Cardiac muscle cell (in vitro differentiated cells and primary cell): ENCODE data around the gene C20orf204. TPM values are rescaled to one million over a fixed set of nuclear protein-coding genes. Genes with fewer than 3 reads are reported as not detected.

Experiments used
- DNase-seq, 2 donors: peaks; one replicate each; pipeline versions ENCODE4 v3.0.0 to v3.0.0-alpha.2; 2010 to 2017; ENCODE audit warnings: low read depth in 1 of 2, low spot score in 1 of 2
- H3K27ac ChIP-seq: fragments of 200-600 bp; sonication (generic); 2 replicates; pipeline ENCODE4 v1.5.1; 2016
- H3K27me3 ChIP-seq: fragments of 200-600 bp; sonication (generic); 2 replicates; pipeline ENCODE4 v1.6.0; 2016; ENCODE audit warnings: control low read depth
- H3K36me3 ChIP-seq: fragments of 200-600 bp; sonication (generic); 2 replicates; pipeline ENCODE4 v1.5.1; 2016; ENCODE audit warnings: control low read depth
- H3K4me1 ChIP-seq: fragments of 200-600 bp; sonication (generic); 2 replicates; pipeline ENCODE4 v1.8.1; 2017; ENCODE audit warnings: low read depth, mild to moderate bottlenecking, mixed run types
- H3K4me3 ChIP-seq: fragments of 200-600 bp; sonication (generic); 2 replicates; pipeline ENCODE4 v1.5.1; 2016; ENCODE audit warnings: mild to moderate bottlenecking
- H3K9me3 ChIP-seq: fragments of 200-600 bp; sonication (generic); 2 replicates; pipeline ENCODE4 v1.5.1; 2017; ENCODE audit warnings: low read depth, mild to moderate bottlenecking, control low read depth
- CTCF ChIP-seq: IDR thresholded peaks from 2 replicates; pipeline ENCODE4 v1.5.1; 2012; ENCODE audit warnings: low read depth, mild to moderate bottlenecking, low read length
- polyA plus RNA-seq: library from polyadenylated mRNA; unstranded; fragments of >200 nt; fragmentation: Nextera tagmentation; extraction: Ambion mirVana; gene quantifications from 2 replicates; pipeline ENCODE4 v1.2.1, GENCODE V29; 2016
- total RNA-seq: library from RNA; depleted of rRNA; stranded (reverse); fragments of >200 nt; gene quantifications from 2 replicates; pipeline ENCODE4 v1.2.3, GENCODE V29; 2016

The C20orf204 gene
- total and polyA plus RNA-seq, 2 experiments from 2014 or later: 0.76 to 2.2 TPM

GRCh38 chr20:64025101-64025825 is 10.7 kb upstream of the C20orf204 start:
- H3K36me3 ChIP-seq: peaks cover 54% of the 10 kb centered on the region

GRCh38 chr20:64025826-64026412 is 10.1 kb upstream of the C20orf204 start:
- Histone ChIP-seq H3K9me3 (no peaks in the 10 kb centered on the region), H3K27ac (no peak overlapping the region), H3K27me3 (no peaks in the 10 kb centered on the region), H3K4me1 (no peaks in the 10 kb centered on the region), H3K36me3 (peaks cover 56% of the 10 kb centered on the region), H3K4me3 (no peak overlapping the region)
- no peak for DNase-seq
- TF ChIP-seq CTCF: no peak

More at GRCh38 chr20:64025101-64025825, 10.7 kb upstream of the C20orf204 start:
- H3K4me1 ChIP-seq: no peaks in the 10 kb centered on the region
- no peaks in the 10 kb centered on the region for H3K9me3 ChIP-seq
- H3K27ac ChIP-seq: no peak overlapping the region
- TF ChIP-seq CTCF: no peak
- no peaks in the 10 kb centered on the region for H3K27me3 ChIP-seq
- no peak overlapping the region for H3K4me3 ChIP-seq
- no peak for DNase-seq

GRCh38 chr20:64027981-64028685 is 7.8 kb upstream of the C20orf204 start:
- no peak for TF ChIP-seq CTCF
- Histone ChIP-seq H3K9me3 (no peaks in the 10 kb centered on the region), H3K4me3 (no peak overlapping the region), H3K36me3 (peaks cover 66% of the 10 kb centered on the region), H3K27me3 (no peaks in the 10 kb centered on the region), H3K27ac (no peak overlapping the region), H3K4me1 (no peaks in the 10 kb centered on the region)
- DNase-seq: no peak

DNA sequence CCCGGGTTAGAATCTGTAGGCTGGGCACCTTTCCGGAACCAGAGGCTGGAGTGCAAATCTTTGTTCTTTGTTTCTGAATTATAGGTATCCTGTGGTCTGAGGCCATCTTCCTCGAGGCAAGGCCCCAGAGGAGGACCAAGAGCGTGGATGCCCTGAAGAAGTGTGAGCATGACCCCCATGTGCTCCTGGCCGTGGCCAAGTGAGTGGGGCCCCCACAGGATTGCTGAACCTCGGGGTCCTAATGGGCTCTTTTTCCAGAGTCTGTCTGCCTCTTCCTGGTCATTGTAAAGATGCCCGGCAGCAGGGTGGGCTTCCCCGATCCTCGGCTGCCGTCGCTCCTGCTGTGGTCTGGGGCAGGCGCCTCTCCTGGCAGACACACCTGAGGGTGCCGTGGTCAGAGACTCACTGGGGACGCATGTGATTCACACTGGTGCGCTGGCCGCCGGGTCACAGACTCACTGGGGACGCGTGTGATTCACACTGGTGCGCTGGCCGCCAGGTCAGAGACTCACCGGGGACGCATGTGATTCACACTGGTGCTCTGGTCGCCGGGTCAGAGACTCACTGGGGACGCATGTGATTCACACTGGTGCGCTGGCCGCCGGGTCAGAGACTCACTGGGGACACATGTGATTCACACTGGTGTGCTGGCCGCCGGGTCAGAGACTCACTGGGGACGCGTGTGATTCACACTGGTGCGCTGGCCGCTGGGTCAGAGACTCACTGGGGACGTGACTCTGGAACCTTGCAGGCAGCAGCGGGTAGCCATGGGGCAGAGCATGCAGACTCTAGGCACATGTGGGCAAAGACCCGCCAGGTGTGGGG is 6.5 kb upstream of the C20orf204 start:
- Histone ChIP-seq H3K9me3 (no peaks in the 10 kb centered on the region), H3K27me3 (no peaks in the 10 kb centered on the region), H3K27ac (no peak overlapping the region), H3K4me1 (no peaks in the 10 kb centered on the region), H3K4me3 (no peak overlapping the region), H3K36me3 (peaks cover 55% of the 10 kb centered on the region)
- DNase-seq: no peak
- TF ChIP-seq CTCF: no peak
